Effector CD4-positive, alpha-beta T cell (primary cell): ENCODE results near the gene TENT4A.

Experiments
- DNase-seq: peaks from one replicate; pipeline ENCODE4 v3.0.0-alpha.2; 2020

The TENT4A gene

DNA sequence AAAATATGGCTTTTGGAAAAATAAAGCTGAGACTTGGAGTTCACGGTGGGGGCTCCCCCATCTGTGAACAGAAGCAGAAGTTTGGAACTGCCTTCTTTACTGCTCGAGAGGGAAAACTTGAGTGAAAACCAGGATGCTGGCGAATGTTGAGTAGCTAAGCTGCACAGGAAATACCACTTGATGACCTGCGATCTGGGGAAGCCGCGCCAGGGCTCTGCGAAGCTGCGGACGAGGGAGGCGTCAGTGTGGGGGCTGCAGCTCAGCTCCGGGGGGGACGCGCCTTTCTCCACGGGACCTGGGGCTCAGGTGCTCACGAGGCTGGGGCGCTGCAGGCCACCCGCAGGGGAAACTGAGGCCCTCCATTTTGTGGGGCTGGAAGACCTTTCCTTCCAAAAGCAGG, 62.3 kb downstream of the TENT4A start:
- no peak for DNase-seq

DNA sequence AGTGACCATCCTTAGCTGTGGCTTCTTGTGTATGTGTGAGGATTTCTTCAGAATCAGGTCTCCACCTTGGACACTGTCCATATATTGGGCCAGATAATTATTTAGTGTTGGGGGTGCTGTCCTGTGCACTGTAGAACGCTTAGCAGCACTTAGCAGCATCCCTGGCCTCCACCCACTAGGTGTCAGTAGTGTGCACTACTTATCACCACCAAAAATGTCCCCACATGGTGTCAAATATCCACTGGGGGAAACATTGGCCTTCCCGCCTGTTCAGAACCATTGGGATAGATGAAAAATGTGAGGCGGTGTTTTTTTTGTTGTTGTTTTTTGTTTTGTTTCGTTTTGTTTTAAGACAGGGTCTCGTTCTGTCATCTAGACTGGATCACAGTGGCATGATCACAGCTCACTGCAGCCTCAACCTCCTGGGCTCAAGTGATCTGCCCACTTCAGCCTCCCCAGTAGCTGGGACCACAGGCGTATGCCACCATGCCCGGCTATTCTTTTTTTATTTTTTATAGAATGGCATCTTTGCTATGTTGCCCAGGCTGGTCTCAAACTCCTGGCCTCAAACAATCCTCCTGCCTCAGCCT, 67.7 kb downstream of the TENT4A start:
- DNase-seq, result no peak

DNA sequence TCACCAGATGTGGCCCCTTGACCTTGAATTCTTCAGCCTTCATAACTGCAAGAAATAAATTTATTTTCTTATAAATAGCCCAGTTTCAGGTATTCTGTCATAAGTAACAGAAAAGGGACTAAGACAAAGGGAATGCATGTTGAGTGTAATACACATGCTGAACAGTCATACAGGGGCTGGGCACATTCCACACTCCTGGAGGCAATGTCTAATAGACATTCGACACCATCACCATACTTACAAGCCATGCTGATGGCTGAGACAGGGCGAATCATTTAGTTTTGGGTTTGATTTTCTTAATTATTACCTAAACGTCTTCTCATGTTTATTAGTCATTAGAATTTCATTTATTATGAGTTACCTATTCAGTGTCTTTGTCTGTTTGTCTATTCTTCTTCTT, 68.5 kb downstream of the TENT4A start:
- no peak for DNase-seq

DNA sequence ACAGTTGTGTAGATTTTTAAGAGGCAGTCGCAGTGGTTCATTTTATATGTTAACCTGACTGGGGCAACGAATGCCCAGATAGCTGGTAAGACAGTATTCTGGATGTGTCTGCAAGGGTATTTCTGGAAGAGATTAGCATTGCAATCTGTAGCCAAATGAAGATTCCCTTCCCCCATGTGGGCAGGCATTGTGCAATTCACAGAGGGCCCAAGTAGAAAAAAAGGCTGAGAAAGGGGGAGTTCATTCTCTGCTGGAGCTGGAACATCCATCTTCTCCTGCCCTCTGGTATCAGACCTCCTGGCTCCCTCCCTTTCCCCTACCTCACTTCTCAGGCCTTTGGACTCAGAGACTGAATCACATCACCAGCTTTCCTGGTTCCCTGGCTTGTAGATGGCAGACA, 70.6 kb downstream of the TENT4A start:
- no peak for DNase-seq

DNA sequence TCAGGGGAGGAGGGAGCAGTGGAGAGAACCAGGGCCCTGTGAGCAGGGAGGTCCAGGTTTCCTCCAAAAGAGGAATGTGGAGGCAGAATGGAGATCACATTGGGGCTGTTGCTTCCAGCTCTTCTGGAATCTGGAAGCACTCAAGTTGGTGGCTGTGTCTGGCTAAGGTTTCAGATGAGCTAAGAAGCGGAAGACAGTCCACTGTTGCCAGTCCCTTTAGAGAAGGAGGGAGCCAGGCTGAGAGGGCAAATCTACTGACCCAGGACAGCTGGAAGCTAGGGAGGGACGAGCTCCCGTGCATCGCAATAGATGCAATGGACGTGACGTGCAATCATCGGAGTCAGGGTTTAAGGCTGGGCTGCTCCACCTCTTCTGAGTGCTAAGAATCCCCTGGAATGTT, 71.2 kb downstream of the TENT4A start:
- DNase-seq, result no peak

DNA sequence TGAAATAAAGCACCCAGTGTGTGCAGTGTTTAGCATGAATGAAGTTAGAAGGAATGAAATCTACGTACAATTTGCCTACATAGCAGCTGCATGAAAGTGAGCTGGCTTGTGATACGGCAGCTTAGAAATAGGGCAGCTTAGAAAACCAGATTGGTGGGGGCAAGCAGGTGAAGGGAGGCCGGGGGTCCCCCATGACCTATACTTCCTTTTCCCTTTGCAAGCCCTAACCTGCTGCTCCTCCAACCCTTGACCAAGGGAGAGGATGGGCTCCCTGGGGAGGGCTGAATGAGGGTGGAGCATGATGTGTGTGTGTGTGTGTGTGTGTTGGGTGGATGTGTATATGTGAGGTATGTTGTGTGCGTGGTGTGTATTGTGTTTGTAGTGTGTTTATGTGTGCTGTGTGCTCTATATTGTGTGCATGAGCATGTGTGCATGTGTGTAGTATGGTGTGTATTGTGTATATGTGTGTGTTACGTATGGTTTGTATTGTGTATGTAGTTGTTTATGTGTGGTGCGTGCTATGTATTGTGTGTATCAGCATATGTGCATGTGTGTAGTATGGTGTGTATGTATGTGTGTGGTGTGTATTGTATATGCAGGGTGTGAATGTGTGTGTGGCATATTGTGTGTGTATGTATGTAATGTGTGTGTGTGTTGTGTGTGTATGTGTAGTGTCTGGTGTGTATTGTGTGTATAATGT, 72.1 kb downstream of the TENT4A start:
- DNase-seq, result no peak

DNA sequence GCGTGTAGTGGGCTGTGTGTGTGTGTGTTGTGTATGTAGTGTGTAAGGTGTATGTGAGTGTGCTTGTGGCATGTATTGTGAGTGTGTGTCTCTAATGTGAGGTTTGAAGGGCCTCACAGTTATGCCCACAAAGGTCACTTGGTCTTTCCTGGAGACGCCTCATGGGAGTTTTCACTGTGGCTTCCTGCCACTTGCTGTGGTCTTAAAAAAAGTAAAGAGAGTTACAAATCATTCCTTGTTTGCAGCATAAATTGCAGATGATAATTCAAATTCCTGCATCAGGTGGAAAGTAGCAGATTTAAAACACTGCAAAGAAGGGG, 72.6 kb downstream of the TENT4A start:
- no peak for DNase-seq

DNA sequence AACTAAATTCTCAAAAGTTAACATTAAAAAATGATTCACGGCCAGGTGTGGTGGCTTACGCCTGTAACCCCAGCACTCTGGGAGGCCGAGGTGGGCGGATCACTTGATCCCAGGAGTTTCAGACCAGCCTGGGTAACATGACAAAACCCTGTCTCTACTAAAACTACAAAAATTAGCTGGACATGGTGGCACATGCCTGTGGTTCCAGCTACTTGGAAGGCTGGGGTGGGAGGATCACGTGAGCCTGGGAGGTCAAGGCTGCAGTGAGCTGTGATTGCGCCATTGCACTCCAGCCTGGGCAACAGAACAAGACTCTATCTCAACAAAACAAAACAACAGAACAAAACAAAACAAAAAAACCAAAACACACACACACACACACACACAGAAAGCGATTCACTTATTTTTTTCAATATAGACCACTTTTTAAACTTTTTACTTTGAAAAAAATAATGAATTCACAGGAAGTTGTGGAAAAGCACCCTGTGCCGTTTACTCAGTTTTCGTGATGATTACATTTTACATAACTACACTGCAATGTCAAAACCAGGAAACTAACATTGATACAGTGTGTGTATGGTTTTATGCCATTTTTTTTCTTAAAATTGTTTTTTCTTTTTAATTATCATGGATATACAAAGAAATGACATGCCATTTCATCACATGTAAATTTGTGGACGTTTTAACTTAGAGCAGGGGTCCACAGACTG, 73.7 kb downstream of the TENT4A start:
- no peak for DNase-seq

DNA sequence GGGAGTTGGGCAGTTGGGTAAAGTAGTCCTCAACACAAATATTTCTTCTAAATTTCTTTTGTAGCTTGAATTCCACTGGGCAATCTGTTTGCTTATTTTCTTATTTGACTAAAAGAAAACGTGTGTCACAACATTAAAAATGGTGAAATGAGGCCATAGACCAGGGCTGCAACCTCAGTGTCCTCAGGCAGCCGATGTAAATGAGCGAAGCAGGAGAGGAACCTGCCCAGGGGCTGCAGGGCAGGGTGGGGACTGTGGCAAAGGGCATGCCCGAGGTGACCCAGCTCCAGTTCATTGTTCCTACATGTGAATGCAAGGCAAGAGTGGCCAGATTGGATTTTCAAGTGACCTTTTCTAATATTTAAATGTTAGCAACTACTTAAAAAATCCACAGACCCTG, 74.7 kb downstream of the TENT4A start:
- no peak for DNase-seq

DNA sequence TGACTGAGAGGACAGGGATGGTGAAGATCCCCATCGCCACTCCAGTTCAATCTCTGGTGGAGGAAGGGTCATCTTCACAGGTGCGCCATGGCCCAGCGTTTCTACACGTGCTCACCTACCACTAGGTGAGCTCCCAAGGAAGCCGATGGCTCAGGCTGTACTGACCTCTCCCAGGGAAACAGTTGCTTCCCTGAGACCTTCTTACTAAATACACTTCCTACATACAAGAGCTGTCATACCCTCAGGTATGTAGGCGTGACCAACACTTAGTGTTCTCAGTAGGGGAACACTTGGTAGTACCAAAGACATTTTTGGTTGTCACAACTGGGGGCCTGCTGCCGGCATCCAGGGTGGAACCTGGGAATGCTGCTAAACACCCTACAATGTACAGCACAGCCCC, 75.2 kb downstream of the TENT4A start:
- no peak for DNase-seq

DNA sequence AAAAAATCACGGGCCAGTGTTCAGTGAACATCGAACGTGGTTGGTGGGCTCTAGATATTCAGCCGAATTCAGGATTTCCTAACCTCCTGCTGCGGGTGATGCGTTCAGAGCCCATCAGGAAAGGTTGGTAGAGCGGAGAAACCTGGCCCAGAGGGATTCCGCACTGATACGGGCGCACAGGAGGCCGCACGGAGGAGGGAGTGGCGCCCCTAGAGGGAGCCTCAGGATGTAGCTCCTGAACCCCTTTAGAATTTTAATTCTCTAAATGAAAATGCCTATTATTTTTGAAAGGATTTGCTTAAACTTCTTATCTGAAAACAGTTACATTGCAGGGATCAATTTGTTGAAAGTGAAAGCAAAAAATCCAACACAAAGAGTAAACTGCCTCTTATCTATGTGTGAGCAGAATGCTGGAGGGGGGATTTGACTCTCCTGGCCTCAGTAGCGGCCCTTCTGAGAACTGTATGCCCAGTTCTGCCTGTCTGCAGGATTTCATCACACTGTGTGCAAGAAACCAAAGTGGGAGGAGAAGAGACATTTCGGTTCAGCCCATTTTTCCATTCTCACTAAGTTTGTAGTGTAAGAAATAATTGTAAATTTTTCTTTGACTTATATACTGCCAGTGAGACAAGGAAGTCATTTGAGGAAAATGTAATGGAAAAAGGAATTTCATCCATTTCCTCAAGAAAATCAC, 75.9 kb downstream of the TENT4A start:
- DNase-seq, result no peak

DNA sequence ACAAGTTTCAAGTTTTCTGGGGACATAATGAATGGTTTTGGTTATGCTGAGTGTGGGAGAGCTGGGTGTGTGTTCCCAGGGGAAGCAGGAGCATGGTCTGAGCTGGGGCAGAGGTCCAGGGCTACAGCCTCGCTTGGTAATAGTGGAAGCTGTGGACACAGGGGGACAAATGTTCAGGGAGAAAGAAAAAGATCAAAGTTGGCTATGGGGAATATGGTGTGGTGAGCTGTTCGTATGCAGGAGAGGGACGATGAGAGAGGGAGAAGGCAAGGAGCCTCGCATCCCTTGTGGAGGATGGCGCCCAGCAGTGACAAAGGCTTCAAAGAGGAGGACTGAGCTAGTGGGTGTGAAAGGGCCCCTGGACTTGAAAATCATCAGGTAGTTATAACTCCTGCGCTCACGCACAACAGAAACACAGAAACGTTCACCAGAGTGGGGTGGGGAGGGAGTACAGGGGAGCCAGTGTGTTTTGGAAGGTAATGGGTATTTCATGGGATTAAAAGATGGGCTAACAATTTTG, 77.2 kb downstream of the TENT4A start:
- DNase-seq, result no peak

DNA sequence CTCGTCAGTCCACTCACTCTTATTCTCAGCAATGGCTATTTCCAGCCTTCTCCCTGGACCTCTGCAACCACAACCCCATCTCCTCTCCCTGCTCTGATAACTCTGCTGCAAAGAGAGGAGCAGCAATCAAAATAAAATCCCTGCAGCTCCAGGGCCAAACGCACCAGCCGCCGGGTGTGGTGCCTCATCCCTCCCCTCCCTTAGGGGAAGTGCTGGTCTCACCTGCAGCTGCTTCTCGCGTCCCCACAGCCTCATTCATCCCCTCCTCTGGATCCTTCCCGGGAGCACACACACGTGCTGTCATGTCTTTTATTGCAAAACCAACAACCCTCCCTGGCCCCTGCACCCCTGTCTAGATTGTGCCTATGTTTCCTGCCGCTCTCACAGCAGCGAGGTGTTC, 77.8 kb downstream of the TENT4A start:
- no peak for DNase-seq

DNA sequence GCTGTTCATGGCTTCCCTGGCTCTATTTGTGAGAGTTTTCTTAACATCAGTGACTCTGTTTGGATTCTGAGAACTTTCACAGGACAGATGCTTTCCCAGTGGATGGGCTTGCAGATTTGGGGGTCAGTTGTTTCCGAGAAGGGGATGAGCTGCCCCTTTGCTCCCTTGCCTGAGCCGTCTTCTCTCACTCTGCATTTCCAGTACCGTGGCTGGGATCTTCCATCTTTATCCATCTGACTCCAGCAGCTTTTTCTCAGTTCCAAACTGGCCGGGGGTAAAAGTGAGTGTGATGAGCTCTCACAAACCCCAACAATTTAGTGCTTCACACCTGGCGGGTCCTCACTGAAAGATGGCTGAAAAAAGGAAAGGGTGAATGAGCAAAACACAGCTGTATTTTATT, 79.1 kb downstream of the TENT4A start:
- DNase-seq, result no peak

DNA sequence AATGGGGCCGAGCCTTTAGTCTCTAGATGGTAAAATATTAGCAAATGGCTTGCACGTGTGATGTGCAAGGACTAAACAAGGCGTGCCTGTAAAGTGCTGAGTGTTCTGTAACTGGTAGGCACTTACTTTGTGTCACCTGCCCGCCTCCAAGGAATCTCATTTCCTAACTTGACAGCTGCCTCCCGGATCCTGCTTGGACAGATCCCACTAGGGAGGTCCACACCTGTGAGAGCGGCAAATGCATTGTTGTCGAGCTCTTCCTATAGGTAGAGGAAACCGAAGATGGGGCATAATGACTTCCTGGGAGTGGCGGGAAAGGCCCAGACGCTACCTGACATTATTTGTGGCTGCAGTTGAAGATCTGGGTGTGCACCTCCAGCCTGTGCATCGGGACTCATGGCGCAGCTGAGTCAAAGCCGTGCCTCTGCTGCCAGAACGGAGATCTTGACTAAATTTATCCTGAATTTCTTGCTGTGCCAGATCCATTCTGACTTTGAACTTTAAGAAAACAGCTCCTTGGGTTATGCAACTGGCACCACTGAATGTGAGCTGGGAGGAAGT, 79.8 kb downstream of the TENT4A start:
- DNase-seq, result no peak

DNA sequence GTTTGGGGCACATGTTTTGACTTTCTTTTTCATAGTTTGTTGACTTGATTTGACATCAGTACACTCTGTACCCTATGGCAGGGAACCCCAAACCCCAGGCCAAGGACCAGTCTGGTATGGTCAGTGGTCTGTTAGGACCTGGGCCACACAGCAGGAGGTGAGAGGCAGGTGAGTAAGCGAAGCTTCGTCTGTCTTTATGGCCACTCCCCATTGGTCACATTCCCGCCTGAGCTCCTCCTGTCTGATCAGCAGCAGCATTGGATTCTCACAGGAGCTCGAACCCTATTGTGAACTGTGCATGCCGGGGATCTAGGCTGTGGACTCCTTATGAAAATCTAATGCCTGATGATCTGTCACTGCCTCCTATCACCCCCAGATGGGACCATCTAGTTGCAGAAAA, 88.0 kb downstream of the TENT4A start:
- no peak for DNase-seq

DNA sequence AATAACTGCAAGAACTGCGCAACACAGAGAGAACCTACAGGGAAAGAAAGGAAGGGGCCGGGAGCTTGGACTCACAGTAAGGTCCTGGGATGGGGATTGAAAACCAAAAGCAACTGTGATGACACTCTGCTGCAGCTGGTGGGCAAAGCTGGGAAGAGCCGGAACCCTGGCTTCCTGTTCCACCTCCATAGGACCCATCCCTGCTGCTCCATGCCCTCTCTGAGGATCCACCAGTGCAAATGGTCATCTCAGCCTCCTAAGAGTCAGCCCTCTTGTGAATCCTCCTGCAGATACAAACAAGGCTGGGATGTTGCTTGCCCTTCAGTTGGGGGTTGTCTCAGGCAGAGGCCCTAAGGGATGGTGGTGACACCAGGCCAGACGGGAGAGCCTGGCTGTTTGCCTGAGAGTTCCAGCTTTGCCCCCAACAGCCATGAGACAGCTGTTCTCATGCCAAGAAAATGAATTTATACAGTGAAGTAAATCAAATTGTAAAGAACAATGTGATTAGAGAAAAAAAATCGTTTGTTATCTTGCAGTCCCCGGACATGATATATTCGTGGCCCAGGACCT, 90.8 kb downstream of the TENT4A start:
- no peak for DNase-seq

DNA sequence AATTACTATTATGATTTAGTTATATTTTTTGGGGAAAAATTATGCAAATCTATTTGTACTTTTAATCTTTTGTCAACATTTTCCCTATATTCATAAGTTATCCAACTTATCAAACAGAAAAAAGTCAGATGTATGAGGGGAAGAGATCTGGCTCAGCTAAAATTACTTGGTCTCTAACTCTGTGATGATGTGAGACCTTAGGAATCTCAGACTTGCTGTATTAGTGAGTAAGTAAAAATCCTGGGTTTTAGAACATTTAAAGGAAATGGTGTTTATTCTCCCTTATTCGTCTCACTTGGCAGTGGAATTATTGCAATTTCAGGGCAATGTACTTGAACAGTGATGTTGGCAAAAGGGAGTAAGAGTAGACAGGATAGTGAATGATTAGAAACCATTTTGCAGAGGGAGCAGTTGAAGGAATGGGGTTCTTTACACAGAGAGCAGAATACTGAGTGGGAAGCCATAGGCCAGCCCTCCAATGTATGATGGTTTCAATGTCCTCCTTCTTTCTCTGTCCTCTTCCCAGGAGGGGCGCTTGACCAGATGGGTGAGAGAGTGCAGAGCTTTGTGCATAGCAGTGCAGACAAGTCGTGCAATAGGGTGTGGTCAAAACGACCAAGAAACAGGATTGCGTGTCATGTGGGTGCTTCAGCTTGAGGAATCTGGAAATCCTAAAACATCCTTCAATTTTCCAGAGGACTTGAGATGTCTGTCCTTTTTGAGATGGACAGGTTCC, 91.7 kb downstream of the TENT4A start:
- DNase-seq, result no peak

DNA sequence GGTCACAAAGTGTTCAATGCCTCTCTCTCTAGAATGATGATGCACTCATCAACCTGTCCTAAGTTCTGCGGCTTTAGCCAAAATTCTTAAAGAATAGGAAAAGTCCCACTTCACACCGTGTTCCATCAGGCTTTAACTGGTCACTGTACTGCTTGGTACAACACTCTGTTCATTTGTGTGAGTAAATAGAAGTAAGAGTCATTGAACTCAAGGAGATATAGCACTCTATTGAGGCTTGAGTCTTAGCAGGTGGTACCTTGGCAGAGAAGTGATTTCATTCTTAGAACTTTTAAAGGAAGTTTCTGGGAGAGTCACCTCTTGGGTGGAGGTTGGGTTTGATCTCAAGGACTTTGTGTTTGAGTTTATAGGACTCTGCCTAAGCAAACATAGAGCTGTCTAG, 92.6 kb downstream of the TENT4A start:
- no peak for DNase-seq
